ENCODE data around the gene RALGAPA1.
"Not testable (repeated sequence)": the region's sequence is repeated elsewhere in the genome, so short reads cannot be mapped to it uniquely, and the experiment has no call there.

Gene RALGAPA1

DNA sequence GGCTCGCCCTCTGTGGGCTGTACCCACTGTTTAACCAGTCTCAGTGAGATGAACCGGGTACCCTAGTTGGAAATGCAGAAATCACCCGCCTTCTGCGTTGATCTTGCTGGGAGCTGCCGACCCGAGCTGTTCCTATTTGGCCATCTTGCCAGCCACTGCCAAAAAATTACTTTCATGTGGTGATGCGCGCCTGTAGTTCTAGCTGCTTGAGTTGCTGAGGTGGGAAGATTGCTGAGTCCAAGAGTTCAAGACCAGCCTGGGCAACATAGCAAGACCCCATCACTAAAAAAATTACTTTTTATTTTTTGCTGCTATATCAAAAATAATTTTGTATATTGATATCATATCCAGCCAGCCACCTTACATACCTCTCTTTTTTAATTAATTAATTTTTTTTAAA is 35.4 kb upstream of the RALGAPA1 start:
- no peak overlapping the region for H3K4me3 ChIP-seq (replicated peaks; ENCODE audit: insufficient read depth, low read length)
- TF ChIP-seq, protein P1, sequence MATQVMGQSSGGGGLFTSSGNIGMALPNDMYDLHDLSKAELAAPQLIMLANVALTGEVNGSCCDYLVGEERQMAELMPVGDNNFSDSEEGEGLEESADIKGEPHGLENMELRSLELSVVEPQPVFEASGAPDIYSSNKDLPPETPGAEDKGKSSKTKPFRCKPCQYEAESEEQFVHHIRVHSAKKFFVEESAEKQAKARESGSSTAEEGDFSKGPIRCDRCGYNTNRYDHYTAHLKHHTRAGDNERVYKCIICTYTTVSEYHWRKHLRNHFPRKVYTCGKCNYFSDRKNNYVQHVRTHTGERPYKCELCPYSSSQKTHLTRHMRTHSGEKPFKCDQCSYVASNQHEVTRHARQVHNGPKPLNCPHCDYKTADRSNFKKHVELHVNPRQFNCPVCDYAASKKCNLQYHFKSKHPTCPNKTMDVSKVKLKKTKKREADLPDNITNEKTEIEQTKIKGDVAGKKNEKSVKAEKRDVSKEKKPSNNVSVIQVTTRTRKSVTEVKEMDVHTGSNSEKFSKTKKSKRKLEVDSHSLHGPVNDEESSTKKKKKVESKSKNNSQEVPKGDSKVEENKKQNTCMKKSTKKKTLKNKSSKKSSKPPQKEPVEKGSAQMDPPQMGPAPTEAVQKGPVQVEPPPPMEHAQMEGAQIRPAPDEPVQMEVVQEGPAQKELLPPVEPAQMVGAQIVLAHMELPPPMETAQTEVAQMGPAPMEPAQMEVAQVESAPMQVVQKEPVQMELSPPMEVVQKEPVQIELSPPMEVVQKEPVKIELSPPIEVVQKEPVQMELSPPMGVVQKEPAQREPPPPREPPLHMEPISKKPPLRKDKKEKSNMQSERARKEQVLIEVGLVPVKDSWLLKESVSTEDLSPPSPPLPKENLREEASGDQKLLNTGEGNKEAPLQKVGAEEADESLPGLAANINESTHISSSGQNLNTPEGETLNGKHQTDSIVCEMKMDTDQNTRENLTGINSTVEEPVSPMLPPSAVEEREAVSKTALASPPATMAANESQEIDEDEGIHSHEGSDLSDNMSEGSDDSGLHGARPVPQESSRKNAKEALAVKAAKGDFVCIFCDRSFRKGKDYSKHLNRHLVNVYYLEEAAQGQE (IDR thresholded peaks at IDR 0.05; ENCODE audit: insufficient replicate concordance, low read depth) = no peak
- H3K27me3 ChIP-seq (ENCODE audit: insufficient read depth, poor library complexity, severe bottlenecking) = no peaks in the 10 kb centered on the region
- no peak overlapping the region for H3K27ac ChIP-seq (replicated peaks)
- no peak for DNase-seq (ENCODE audit: low read depth in 1 of 2, low spot score in 1 of 2)

DNA sequence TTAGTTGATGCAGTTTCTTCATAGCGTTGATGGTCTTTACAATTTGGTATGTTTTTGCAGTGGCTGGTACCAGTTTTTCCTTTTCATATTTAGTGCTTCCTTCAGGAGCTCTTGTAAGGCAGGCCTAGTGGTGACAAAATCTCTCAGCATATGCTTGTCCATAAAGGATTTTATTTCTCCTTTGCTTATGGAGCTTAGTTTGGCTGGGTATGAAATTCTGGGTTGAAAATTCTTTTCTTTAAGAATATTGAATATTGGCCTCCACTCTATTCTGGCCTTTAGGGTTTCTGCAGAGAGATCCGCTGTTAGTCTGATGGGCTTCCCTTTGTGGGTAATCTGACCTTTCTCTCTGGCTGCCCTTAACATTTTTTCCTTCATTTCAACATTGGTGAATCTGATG is 33.1 kb upstream of the RALGAPA1 start:
- not testable (repeated sequence) for H3K27ac ChIP-seq (replicated peaks); DNase-seq (ENCODE audit: low read depth in 1 of 2, low spot score in 1 of 2); H3K4me3 ChIP-seq (replicated peaks; ENCODE audit: insufficient read depth, low read length); H3K27me3 ChIP-seq (ENCODE audit: insufficient read depth, poor library complexity, severe bottlenecking)

DNA sequence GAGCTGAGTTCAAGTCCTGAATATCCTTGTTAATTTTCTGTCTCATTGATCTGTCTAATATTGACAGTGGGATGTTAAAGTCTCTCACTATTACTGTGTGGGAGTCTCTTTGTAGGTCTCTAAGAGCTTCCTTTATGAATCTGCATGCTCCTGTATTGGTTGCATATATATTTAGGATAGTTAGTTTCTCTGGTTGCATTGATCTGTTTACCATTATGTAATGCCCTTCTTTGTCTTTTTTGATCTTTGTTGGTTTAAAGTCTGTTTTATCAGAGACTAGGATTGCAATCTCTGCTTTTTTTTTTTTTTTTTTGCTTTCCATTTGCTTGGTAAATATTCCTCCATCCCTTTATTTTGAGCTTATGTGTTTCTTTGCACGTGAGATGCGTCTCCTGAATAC is 32.6 kb upstream of the RALGAPA1 start:
- DNase-seq (ENCODE audit: low read depth in 1 of 2, low spot score in 1 of 2); H3K4me3 ChIP-seq (replicated peaks; ENCODE audit: insufficient read depth, low read length); H3K27me3 ChIP-seq (ENCODE audit: insufficient read depth, poor library complexity, severe bottlenecking); H3K27ac ChIP-seq (replicated peaks): not testable (repeated sequence)

DNA sequence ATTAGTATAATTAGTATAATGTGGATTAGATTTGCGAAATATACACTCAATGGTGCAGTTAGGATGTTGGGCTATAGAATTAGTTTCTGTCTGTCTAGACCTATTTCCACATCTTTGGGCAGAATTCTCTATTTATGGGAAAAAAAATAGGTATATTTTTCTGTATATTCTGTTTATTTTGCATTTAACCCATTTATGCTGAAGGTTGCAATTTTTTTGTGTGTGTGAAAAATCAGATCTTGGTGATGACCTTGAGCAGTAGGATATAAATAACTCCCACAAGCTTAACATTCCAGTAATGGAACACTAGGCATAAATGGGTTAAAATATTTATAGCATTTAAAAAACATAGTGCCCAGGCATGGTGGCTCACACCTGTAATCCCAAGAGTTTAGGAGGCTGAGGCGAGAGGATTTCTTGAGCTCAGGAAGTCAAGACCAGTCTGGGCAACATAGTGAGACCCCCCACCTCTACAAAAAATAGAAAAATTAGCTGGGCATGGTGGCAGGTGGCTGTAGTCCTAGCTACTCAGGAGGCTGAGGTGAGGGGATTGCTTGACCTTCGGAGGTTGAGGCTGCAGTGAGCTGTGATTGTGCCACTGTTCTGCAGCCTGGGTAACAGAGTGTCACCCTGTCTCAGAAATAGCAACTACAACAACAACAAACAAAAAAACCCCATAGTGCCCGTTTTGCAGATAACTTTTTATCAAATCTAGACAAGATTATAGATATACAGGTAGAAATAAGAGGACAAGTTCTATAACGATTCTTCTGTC is 26.3 kb upstream of the RALGAPA1 start:
- no peak overlapping the region for H3K27ac ChIP-seq (replicated peaks)
- DNase-seq (ENCODE audit: low read depth in 1 of 2, low spot score in 1 of 2) = no peak
- no peak for TF ChIP-seq POLR2AphosphoS5 (IDR thresholded peaks at IDR 0.05; ENCODE audit: low read depth)
- no peak for TF ChIP-seq GABPA (IDR thresholded peaks at IDR 0.05; ENCODE audit: low read depth)
- H3K27me3 ChIP-seq (ENCODE audit: insufficient read depth, poor library complexity, severe bottlenecking) = no peaks in the 10 kb centered on the region
- no peak overlapping the region for H3K4me3 ChIP-seq (replicated peaks; ENCODE audit: insufficient read depth, low read length)

DNA sequence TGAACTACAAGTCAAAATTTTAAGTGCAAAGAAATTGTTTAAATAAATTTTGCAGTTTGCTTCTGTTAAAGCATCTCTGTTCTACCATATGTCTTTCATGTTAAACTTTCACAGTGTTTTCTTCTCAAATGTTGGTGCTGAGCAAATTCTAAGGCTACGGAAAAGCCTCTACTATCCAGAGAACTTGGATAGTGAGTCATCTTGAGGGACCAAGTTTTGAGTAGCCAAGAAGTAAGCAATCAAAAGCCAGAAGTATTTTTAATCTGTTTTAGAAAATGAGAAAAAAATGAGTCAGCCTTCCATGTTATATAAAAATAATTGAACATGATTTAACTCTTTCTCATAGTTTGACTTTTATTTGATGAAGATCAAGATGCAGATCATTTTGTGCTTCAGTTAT is 20.4 kb upstream of the RALGAPA1 start:
- H3K27me3 ChIP-seq (ENCODE audit: insufficient read depth, poor library complexity, severe bottlenecking) = no peaks in the 10 kb centered on the region
- no peak overlapping the region for H3K4me3 ChIP-seq (replicated peaks; ENCODE audit: insufficient read depth, low read length)
- H3K27ac ChIP-seq (replicated peaks) = no peak overlapping the region
- TF ChIP-seq SPI1 (IDR thresholded peaks at IDR 0.05; ENCODE audit: borderline replicate concordance, low read depth) (no peak), GABPA (IDR thresholded peaks at IDR 0.05; ENCODE audit: low read depth) (no peak), POLR2AphosphoS5 (IDR thresholded peaks at IDR 0.05; ENCODE audit: low read depth) (no peak)
- TF ChIP-seq, protein P1 (IDR thresholded peaks at IDR 0.05; ENCODE audit: insufficient replicate concordance, low read depth) = no peak
- TF ChIP-seq, protein P2, sequence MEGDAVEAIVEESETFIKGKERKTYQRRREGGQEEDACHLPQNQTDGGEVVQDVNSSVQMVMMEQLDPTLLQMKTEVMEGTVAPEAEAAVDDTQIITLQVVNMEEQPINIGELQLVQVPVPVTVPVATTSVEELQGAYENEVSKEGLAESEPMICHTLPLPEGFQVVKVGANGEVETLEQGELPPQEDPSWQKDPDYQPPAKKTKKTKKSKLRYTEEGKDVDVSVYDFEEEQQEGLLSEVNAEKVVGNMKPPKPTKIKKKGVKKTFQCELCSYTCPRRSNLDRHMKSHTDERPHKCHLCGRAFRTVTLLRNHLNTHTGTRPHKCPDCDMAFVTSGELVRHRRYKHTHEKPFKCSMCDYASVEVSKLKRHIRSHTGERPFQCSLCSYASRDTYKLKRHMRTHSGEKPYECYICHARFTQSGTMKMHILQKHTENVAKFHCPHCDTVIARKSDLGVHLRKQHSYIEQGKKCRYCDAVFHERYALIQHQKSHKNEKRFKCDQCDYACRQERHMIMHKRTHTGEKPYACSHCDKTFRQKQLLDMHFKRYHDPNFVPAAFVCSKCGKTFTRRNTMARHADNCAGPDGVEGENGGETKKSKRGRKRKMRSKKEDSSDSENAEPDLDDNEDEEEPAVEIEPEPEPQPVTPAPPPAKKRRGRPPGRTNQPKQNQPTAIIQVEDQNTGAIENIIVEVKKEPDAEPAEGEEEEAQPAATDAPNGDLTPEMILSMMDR (IDR thresholded peaks at IDR 0.05; ENCODE audit: insufficient read depth, low read length) = no peak
- no peak for DNase-seq (ENCODE audit: low read depth in 1 of 2, low spot score in 1 of 2)

DNA sequence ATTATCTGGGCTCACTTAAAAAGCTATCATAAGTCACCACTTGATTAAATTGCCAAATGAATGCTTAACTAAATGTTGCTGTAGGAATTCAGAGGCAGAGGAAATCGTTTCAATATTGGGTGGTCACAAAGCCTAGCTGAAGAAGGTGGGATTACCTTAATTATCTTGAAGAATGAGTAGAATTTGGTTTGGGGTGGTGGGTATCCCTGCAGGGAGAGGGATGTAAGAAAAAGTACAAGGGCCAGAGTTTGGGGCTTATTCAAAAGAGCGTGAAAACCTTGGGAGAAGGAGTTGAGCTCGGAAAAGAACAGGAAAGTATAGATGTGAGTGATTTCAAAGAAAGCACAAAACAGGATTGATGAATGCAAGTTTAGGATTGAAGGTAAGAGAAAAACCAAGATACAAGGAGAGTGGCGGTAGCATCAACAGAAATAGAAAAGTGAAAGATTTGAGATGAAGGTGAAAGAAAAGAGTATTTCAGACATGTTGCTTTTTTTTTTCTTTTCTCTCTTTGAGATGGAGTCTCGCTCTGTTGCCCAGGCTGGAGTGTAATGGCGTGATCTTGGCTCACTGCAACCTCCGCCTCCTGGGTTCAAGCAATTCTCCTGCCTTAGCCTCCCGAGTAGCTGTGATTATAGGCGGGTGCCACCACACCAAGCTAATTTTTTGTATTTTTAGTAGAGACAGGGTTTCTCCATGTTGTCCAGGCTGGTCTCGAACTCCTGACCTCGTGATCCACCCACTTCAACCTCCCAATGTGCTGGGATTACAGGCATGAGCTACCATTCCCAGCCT is 18.8 kb upstream of the RALGAPA1 start:
- no peak for TF ChIP-seq SPI1 (IDR thresholded peaks at IDR 0.05; ENCODE audit: borderline replicate concordance, low read depth)
- TF ChIP-seq, protein P1 (IDR thresholded peaks at IDR 0.05; ENCODE audit: insufficient replicate concordance, low read depth) = no peak
- TF ChIP-seq GABPA (IDR thresholded peaks at IDR 0.05; ENCODE audit: low read depth) = no peak
- TF ChIP-seq POLR2AphosphoS5 (IDR thresholded peaks at IDR 0.05; ENCODE audit: low read depth) = no peak
- TF ChIP-seq, protein P2 (IDR thresholded peaks at IDR 0.05; ENCODE audit: insufficient read depth, low read length) = no peak
- Histone ChIP-seq H3K27me3 (ENCODE audit: insufficient read depth, poor library complexity, severe bottlenecking) (no peaks in the 10 kb centered on the region), H3K4me3 (replicated peaks; ENCODE audit: insufficient read depth, low read length) (no peak overlapping the region), H3K27ac (replicated peaks) (no peak overlapping the region)
- no peak for DNase-seq (ENCODE audit: low read depth in 1 of 2, low spot score in 1 of 2)
